ENCODE results near the gene SYT2.

Gene SYT2

DNA sequence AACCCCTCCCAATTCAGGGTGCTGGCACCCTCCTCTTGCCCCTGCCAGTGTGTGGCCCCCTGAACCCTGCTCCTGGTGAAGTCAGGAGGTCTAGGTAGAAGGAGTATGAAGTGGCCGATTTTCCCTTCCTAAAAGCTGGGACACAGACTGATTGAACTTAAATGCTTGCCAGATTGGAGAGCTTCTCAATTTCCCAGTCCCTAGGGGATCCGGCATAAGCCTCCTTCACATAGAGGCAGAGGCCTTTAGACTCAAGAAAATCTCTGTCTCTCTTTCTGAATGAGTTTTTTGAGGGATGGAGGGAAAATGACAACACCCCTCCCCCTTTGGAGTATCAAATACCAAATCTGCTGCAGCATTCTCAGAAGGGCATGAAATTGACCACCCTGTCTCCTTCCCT, 51.5 kb downstream of the SYT2 start:
- no peak overlapping the region for H3K4me3 ChIP-seq (ENCODE audit: control insufficient read depth, low read depth, low read length)
- TF ChIP-seq, protein P1, sequence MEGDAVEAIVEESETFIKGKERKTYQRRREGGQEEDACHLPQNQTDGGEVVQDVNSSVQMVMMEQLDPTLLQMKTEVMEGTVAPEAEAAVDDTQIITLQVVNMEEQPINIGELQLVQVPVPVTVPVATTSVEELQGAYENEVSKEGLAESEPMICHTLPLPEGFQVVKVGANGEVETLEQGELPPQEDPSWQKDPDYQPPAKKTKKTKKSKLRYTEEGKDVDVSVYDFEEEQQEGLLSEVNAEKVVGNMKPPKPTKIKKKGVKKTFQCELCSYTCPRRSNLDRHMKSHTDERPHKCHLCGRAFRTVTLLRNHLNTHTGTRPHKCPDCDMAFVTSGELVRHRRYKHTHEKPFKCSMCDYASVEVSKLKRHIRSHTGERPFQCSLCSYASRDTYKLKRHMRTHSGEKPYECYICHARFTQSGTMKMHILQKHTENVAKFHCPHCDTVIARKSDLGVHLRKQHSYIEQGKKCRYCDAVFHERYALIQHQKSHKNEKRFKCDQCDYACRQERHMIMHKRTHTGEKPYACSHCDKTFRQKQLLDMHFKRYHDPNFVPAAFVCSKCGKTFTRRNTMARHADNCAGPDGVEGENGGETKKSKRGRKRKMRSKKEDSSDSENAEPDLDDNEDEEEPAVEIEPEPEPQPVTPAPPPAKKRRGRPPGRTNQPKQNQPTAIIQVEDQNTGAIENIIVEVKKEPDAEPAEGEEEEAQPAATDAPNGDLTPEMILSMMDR (conservative IDR thresholded peaks at IDR 0.05; ENCODE audit: control insufficient read depth, insufficient read depth, low read depth, low read length) = no peak
- DNase-seq (ENCODE audit: low read depth) = no peak

DNA sequence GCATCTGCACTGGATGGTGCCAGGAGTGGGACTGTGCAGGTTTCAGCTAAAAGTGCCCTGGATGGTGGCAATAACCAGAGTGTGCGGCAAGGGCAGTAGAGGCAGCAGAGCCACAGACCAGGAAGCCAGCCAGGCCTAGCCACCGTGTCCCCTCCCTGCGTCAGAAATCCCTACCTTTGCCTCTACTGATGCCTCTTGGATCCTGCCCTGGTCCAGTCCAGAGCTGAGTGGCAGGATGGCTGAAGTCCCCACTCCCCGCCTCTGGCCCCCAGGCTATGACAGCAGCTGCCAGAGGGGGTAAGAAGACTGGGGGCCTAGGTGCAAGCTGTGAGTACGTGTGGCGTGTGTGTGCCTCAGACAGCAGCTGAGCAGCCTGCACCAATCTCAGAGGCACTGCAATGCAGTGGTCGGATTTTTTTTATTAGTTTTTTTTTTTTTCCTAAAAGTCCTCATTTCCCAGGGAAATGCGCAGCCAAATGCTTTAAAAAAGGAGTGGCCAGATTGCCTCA, 51.9 kb downstream of the SYT2 start:
- H3K4me3 ChIP-seq (ENCODE audit: control insufficient read depth, low read depth, low read length) = no peak overlapping the region
- TF ChIP-seq, protein P1 (conservative IDR thresholded peaks at IDR 0.05; ENCODE audit: control insufficient read depth, insufficient read depth, low read depth, low read length) = no peak
- DNase-seq (ENCODE audit: low read depth) = no peak

DNA sequence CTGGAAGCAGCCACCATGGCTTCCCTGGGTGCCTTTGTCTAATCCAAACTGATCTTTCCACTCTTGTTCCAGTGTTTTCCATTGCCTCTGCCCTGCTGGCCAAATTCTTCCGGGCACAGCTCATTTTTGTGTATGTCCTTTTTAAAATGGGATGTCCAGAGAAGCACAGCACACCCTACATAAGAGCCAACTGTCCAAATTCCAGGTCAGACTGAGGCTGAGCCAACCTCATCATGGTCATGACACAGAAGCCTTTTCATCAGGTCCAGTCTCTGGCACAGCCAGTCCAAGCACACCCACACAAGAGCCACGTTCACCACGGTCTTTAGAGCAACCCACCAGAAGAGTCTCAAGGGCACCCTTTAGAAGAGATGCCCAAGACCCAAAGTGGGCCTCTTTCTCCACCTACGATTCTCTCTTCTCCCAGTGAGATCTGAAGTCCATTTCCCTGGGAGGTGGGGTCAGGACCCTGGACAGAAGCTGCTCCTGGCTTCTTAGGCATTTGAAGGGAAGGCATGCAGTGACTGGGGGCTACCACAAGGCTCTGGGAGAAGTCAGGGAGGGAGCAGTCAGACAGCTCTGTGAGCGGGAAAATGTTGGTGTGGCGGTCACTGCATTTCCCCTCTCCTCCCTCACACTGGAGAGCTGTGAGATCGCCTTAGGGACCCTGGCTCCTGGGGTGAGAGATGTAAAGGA, 53.2 kb downstream of the SYT2 start:
- peak; percentile 25 for DNase-seq (ENCODE audit: low read depth)
- H3K4me3 ChIP-seq (ENCODE audit: control insufficient read depth, low read depth, low read length) = no peak overlapping the region
- TF ChIP-seq, protein P1 (conservative IDR thresholded peaks at IDR 0.05; ENCODE audit: control insufficient read depth, insufficient read depth, low read depth, low read length) = peak; percentile 15

DNA sequence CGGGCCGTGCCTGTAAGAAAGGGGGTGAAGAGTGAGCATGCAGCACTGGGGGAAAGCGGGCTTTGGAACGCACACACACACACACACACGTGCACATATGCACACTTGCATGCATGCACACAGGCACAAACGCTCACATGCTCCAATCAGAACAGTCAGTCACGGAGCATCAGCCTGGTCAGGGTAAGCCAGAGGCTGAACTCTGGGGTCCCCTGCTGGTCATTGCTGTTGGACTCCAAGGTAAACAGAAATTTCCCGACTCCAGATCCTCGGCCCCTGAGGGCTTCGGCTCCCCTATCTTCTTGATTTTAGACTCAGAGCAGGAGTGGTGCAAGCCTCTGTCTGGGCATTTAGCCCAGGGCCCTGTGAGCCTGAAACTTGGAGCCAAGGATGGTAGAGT, 54.2 kb downstream of the SYT2 start:
- no peak overlapping the region for H3K4me3 ChIP-seq (ENCODE audit: control insufficient read depth, low read depth, low read length)
- DNase-seq (ENCODE audit: low read depth) = peak; percentile 11
- TF ChIP-seq, protein P1 (conservative IDR thresholded peaks at IDR 0.05; ENCODE audit: control insufficient read depth, insufficient read depth, low read depth, low read length) = peak; percentile 29

DNA sequence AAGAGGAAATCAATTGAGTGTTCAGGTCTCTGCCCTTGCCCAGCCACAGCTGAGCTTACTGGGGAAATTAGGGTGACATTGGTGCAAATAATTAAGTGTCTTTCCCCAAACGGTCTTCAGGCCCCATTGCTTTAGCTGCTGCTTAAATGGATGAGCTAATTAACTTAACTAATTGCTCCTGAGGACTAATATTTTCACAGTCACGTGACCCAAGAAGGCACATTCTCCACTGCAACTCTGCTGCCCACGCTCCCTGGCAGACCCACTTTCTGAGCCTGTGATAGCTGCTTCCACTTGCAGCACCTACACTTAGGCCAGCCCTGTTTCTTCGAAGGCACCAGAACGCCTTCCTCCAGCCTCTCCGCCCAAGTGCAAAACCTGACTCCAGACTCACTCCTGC, 56.2 kb downstream of the SYT2 start:
- no peak for DNase-seq (ENCODE audit: low read depth)
- no peak overlapping the region for H3K4me3 ChIP-seq (ENCODE audit: control insufficient read depth, low read depth, low read length)
- TF ChIP-seq, protein P1 (conservative IDR thresholded peaks at IDR 0.05; ENCODE audit: control insufficient read depth, insufficient read depth, low read depth, low read length) = no peak

DNA sequence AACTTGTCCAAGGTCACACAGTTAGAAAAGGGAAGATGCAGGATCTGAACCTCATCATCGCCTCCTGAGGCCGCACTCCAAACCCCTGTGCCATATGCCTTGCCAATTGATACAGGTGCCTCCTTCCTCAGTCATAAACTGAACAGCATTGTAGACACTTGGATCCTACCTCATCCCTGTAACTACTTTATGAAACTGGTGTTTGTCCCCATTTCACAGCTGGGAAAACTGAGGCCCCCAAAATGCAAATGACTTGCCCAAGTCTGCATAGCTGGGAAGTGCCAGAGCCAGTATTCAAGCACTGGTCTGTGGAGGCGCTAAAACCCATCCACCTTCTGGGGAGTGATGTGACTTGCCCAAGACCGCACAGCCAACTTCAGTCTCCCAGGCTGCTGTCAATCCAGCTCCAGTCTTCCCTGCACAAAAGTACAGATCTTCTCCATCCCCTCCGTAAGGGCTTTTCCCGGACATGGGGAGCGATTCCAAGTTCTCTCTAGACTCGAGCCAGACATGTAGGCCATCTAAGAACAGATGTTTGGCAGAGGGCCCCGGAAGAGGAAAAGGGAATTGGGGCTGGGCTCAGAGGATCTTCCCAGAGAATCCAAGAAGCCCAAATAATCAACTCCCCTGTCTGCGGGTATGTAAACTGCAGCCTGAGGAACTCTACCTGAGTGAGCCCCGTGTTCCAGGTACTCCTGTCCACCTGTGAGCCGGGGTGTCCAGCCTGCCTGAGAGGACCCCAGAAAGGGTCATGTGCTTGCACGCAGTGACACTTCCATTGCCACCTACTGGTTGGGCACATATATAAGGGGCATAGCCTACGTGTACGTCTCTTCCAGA, 60.5 kb downstream of the SYT2 start:
- TF ChIP-seq, protein P1 (conservative IDR thresholded peaks at IDR 0.05; ENCODE audit: control insufficient read depth, insufficient read depth, low read depth, low read length) = no peak
- H3K4me3 ChIP-seq (ENCODE audit: control insufficient read depth, low read depth, low read length) = no peak overlapping the region
- peak; percentile 25 for DNase-seq (ENCODE audit: low read depth)

Measured in fibroblast of mammary gland (primary cell).